BLaER1 (cell line): ENCODE results near the gene IFIT5.
"Not testable (repeated sequence)": the region's sequence is repeated elsewhere in the genome, so short reads cannot be mapped to it uniquely, and the experiment has no call there.

Experiments used
- H3K27ac ChIP-seq: shearing (Covaris generic); formaldehyde crosslinking; 2 replicates; pipeline ENCODE4 v1.8.1; 2022
- H3K27me3 ChIP-seq: shearing (Covaris generic); formaldehyde crosslinking; 2 replicates; pipeline ENCODE4 v1.8.1; 2022
- H3K36me3 ChIP-seq: shearing (Covaris generic); formaldehyde crosslinking; 2 replicates; pipeline ENCODE4 v1.8.1; 2022
- H3K4me1 ChIP-seq: shearing (Covaris generic); formaldehyde crosslinking; 2 replicates; pipeline ENCODE4 v1.8.1; 2022
- H3K4me2 ChIP-seq: shearing (Covaris generic); formaldehyde crosslinking; 2 replicates; pipeline ENCODE4 v1.8.1; 2022
- H3K4me3 ChIP-seq: shearing (Covaris generic); formaldehyde crosslinking; 2 replicates; pipeline ENCODE4 v1.8.1; 2022
- H3K9ac ChIP-seq: shearing (Covaris generic); formaldehyde crosslinking; 2 replicates; pipeline ENCODE4 v1.8.1; 2022
- H3K9me3 ChIP-seq: shearing (Covaris generic); formaldehyde crosslinking; 2 replicates; pipeline ENCODE4 v1.8.1; 2022
- H4K20me1 ChIP-seq: shearing (Covaris generic); formaldehyde crosslinking; 2 replicates; pipeline ENCODE4 v1.8.1; 2022
- Cebpa-rat ChIP-seq: shearing (Covaris generic); IDR thresholded peaks from 2 replicates; pipeline ENCODE4 v1.8.1; 2022

The IFIT5 gene

DNA sequence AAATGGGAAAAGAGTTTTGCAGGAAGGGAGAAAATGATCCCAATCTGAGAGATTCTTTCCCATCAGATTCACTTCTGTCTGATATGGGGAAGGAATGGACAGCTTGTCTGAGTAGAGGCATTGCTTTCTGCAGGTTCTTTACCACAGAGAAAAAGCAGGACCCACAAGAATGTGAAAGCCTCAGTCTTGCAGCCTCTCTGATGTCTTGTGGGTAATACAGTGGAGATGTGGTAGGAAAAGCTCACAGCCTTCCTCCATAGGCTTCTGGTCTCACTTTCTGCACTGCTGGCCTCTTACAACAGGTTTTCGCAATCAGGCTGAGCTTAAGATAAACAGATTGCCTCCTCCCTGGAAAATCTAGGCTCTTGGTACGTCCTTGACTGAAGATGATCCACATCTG lies 21.4 kb upstream of the IFIT5 start:
- no peaks in the 10 kb centered on the region for H3K36me3 ChIP-seq
- peak overlapping the region; percentile 64 for H3K4me3 ChIP-seq
- H3K4me2 ChIP-seq = peak overlapping the region; percentile 91
- 0 out of 2 replicates have a peak, but pooled peaks cover under 1% of the 10 kb centered on the region for H3K9me3 ChIP-seq
- peaks cover 35% of the 10 kb centered on the region for H3K4me1 ChIP-seq
- H3K9ac ChIP-seq = peak overlapping the region; percentile 42; the same call in 1 of the 2 replicates
- H3K27me3 ChIP-seq = no peaks in the 10 kb centered on the region
- peak overlapping the region; percentile 69 for H3K27ac ChIP-seq
- no peaks in the 10 kb centered on the region for H4K20me1 ChIP-seq
- TF ChIP-seq Cebpa-rat = peak; percentile 75

DNA sequence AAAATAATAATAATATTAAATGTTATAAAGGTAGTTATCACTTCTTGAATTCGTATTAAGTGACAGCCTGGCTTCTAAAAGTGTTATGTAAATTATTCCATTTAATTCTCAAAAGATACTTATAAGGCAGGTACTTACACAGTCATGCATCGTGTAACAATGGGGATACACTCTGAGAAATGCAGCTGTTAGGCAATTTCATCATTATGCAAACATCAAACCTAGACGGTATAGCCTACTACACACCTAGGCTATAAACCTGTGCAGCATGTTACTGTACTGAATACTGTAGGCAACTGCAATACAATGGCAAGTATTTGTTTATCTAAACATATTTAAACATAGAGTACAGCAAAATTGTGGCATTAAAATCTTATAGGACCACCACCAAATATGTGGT lies 20.5 kb upstream of the IFIT5 start:
- Histone ChIP-seq H3K4me2 (peak overlapping the region; percentile 91; the same call in 1 of the 2 replicates), H3K9me3 (0 out of 2 replicates have a peak, but pooled peaks cover 5% of the 10 kb centered on the region), H3K27me3 (no peaks in the 10 kb centered on the region), H3K36me3 (no peaks in the 10 kb centered on the region), H3K27ac (no peak overlapping the region), H4K20me1 (no peaks in the 10 kb centered on the region), H3K4me1 (peaks cover 35% of the 10 kb centered on the region), H3K4me3 (no peak overlapping the region), H3K9ac (no peak overlapping the region)
- no peak for TF ChIP-seq Cebpa-rat

DNA sequence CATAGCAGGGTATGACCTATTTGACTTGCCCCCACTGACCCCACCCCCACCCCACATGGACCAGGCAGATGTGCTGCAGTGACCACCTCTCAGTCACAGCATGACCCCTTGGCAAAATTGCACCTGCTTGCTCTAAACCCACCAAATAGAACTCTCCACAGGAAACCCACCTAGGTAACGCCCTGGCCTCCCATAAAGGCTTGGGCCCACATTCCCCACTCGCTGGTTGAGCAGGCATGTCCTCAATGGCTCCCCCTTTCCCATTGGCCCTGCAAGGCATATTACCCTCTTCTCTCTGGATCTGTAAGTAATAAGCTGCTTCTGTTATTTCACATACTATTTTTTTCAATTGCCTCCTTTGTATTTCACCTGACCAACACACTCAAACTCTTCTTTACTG lies 19.2 kb upstream of the IFIT5 start:
- Histone ChIP-seq H4K20me1 (no peaks in the 10 kb centered on the region), H3K4me1 (peaks cover 35% of the 10 kb centered on the region), H3K27ac (no peak overlapping the region), H3K27me3 (no peaks in the 10 kb centered on the region), H3K9ac (no peak overlapping the region), H3K36me3 (no peaks in the 10 kb centered on the region), H3K4me3 (no peak overlapping the region), H3K9me3 (0 out of 2 replicates have a peak, but pooled peaks cover 5% of the 10 kb centered on the region), H3K4me2 (no peak overlapping the region)
- TF ChIP-seq Cebpa-rat = no peak

DNA sequence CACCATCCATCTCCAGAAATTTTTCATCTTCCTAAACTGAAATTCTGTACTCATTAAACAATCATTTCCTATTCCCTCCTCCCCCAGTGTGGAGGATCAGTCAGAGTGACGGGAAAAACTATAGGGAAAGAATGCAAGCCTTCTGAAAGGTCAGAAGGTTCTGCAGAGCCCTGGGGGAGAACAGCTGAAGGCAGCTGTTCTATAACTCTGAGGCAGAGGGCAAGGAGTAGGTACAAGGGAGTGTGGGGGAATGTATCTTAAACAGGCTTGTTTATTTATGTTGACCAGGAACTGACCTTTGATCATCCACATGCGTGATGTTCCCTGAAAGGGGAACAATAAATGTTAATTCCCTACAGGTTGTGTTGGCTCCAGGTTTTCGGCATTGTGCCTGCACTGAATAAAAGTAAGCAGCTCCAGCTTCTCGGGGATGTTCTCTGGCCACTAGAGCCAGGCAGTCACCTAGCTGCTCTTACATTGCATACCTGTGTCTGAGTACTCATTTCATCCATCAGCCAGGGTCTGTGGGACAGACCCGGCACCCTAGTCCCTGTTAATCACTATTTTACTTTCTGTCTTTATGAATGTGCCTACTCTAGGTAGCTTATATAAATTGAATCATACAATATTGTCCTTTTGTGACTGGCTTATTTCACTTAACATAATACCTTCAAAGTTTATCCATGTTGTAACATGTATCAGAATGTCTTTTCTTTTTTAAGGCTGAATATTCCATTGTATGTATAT lies 16.2 kb upstream of the IFIT5 start:
- H3K9ac ChIP-seq = no peak overlapping the region
- no peak overlapping the region for H3K27ac ChIP-seq
- peaks cover 11% of the 10 kb centered on the region for H3K4me1 ChIP-seq
- no peak for TF ChIP-seq Cebpa-rat
- peaks cover 9% of the 10 kb centered on the region; the same call in 1 of the 2 replicates for H3K36me3 ChIP-seq
- H3K4me3 ChIP-seq = no peak overlapping the region
- 0 out of 2 replicates have a peak, but pooled peaks cover 5% of the 10 kb centered on the region for H3K9me3 ChIP-seq
- no peak overlapping the region for H3K4me2 ChIP-seq
- H3K27me3 ChIP-seq = no peaks in the 10 kb centered on the region
- no peaks in the 10 kb centered on the region for H4K20me1 ChIP-seq

DNA sequence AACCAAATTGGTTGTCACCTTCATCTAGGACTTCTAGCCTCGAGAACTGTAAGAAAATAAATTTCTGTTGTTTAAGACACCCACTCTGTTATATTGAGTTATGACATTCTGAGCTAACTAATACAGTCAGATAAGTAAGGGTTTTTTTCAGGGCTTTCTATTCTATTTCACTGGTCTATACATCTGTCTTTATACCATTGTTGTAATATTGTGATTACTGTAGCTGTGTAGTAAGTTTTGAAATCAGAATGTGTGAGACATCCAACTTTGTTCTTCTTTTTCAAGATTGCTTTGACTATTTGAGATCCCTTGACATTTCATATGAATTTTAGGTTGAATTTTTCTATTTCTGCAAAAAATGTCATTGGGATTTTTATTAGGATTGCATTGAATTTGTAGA lies 14.4 kb upstream of the IFIT5 start:
- H3K9me3 ChIP-seq = 0 out of 2 replicates have a peak, but pooled peaks cover 5% of the 10 kb centered on the region
- TF ChIP-seq Cebpa-rat = no peak
- no peak overlapping the region for H3K4me2 ChIP-seq
- peaks cover 9% of the 10 kb centered on the region; the same call in 1 of the 2 replicates for H3K36me3 ChIP-seq
- H3K4me1 ChIP-seq = no peaks in the 10 kb centered on the region
- H3K4me3 ChIP-seq = no peak overlapping the region
- H3K27me3 ChIP-seq = no peaks in the 10 kb centered on the region
- H3K27ac ChIP-seq = no peak overlapping the region
- H3K9ac ChIP-seq = no peak overlapping the region
- H4K20me1 ChIP-seq = no peaks in the 10 kb centered on the region

DNA sequence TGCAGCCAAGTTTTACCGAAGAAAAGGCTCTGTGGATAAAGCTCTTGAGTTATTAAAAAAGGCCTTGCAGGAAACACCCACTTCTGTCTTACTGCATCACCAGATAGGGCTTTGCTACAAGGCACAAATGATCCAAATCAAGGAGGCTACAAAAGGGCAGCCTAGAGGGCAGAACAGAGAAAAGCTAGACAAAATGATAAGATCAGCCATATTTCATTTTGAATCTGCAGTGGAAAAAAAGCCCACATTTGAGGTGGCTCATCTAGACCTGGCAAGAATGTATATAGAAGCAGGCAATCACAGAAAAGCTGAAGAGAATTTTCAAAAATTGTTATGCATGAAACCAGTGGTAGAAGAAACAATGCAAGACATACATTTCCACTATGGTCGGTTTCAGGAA lies 11.3 kb upstream of the IFIT5 start:
- TF ChIP-seq Cebpa-rat = no peak
- Histone ChIP-seq H3K4me1 (no peaks in the 10 kb centered on the region), H4K20me1 (no peaks in the 10 kb centered on the region), H3K9ac (no peak overlapping the region), H3K4me3 (no peak overlapping the region), H3K9me3 (0 out of 2 replicates have a peak, but pooled peaks cover 12% of the 10 kb centered on the region), H3K27me3 (no peaks in the 10 kb centered on the region), H3K27ac (no peak overlapping the region), H3K36me3 (peaks cover 15% of the 10 kb centered on the region; the same call in 1 of the 2 replicates), H3K4me2 (no peak overlapping the region)

DNA sequence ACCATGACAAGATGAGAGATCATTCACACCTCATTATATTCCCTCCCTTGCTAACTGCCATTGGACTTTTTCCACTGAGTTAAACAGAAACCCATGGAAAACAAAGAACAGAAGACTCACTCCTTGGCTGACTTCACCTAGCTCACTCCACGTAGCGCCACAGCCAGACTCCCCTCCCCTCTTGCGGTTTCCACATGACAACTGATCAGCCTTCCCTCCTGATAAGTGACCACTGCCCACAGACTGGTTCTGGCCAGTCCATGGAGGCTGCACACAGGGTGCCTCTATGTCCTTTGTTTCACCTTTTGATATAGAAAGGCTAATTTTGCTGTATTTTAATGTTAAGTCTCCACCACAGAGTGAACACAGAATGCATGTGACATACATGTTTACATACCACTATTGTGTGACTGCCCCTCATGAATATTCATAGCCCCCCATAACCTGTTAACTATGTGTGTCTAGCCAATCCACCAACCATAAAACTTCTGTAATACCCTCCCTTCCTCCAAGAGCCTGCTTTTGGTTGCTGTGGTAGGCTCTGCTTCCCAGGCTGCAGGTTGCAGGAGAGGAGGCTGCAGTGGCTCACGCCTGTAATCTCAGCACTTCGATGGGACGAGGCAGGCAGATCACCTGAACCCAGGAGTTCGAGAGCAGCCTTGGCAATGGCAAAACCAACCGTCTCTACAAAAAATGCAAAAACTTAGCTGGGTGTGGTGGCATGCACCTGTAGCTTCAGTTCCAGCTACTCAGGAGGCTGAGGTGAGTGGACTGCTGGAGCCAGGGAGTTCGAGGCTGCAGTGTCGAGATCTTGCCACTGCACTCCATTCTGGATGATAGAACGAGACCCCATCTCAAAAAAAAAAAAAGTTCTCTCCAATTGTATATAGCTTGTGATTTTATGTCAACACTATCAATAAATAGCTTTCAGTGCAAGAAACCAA lies 10.0 kb upstream of the IFIT5 start:
- Histone ChIP-seq H3K27ac (no peak overlapping the region), H3K4me1 (no peaks in the 10 kb centered on the region), H3K9me3 (0 out of 2 replicates have a peak, but pooled peaks cover 8% of the 10 kb centered on the region), H4K20me1 (no peaks in the 10 kb centered on the region), H3K9ac (no peak overlapping the region), H3K4me2 (no peak overlapping the region), H3K4me3 (no peak overlapping the region), H3K36me3 (peaks cover 15% of the 10 kb centered on the region; the same call in 1 of the 2 replicates), H3K27me3 (no peaks in the 10 kb centered on the region)
- TF ChIP-seq Cebpa-rat = no peak

DNA sequence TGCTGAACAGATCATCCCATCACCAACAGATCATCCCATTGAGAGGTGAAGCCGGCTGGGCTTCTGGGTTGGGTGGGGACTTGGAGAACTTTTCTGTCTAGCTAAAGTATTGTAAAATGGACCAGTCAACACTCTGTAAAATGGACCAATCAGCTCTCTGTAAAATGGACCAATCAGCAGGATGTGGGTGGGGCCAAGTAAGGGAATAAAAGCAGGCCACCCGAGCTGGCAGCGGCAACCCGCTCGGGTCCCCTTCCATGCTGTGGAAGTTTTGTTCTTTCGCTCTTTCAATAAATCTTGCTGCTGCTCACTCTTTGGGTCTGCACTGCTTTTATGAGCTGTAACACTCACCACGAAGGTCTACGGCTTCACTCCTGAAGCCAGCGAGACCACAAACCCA lies 8.2 kb upstream of the IFIT5 start:
- H3K36me3 ChIP-seq = peaks cover 15% of the 10 kb centered on the region; the same call in 1 of the 2 replicates
- H3K9me3 ChIP-seq, H3K9ac ChIP-seq, H3K4me2 ChIP-seq, H3K4me1 ChIP-seq, H3K27ac ChIP-seq, H3K4me3 ChIP-seq, H4K20me1 ChIP-seq, H3K27me3 ChIP-seq: not testable (repeated sequence)

DNA sequence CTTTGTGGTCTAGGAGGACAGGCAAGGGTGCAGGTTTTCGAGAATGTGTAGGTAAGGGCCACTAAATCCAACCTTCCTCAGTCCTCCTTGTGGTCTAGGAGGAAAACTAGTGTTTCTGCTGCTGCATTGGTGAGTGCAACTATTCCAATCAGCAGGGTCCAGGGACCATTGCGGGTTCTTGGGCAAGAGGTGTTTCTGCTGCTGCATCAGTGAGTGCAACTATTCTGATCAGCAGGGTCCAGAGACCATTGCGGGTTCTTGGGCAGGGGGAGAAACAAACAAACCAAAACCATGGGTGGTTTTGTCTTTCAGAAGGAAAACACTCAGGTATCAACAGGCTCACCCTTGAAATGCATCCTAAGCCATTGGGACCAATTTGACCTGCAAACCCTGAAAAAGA lies 6.6 kb upstream of the IFIT5 start:
- H3K4me1 ChIP-seq, H3K4me3 ChIP-seq, H4K20me1 ChIP-seq, H3K9ac ChIP-seq, H3K27ac ChIP-seq, H3K27me3 ChIP-seq, H3K4me2 ChIP-seq: not testable (repeated sequence)
- H3K36me3 ChIP-seq = peaks cover 15% of the 10 kb centered on the region
- H3K9me3 ChIP-seq = peaks cover 20% of the 10 kb centered on the region

DNA sequence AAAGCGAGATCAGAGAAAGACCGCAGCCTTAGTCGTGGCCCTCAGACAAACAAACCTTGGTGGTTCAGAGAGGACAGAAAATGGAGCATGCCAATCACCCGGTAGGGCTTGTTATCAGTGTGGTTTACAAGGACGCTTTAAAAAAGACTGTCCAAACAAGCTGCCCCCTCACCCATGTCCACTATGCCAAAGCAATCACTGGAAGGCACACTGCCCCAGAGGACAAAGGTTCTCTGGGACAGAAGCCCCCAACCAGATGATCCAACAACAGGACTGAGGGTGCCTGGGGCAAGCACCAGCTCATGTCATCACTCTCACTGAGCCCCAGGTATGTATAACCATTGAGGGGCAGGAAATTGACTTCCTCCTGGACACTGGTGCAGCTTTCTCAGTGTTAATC lies 5.1 kb upstream of the IFIT5 start:
- not testable (repeated sequence) for H3K27me3 ChIP-seq, H3K9ac ChIP-seq, H4K20me1 ChIP-seq, H3K27ac ChIP-seq, H3K4me3 ChIP-seq, H3K4me2 ChIP-seq
- peaks cover 15% of the 10 kb centered on the region for H3K4me1 ChIP-seq
- H3K9me3 ChIP-seq = peaks cover 20% of the 10 kb centered on the region
- peaks cover 11% of the 10 kb centered on the region for H3K36me3 ChIP-seq

DNA sequence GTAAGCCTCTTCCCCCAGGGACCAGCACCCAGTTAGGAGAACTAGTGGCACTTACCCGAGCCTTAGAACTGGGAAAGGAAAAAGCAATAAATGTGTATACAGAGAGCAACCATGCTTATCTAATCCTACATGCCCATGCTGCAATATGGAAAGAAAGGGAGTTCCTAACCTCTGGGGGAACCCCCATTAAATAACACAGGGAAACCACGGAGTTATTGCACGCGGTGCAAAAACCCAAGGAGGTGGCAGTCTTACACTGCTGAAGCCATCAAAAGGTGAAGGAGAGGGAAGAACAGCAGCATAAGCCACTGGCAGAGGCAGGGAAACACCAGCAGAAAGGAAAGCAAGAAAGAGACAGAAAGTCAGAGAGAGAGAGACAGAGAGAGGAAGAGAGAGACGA lies 3.8 kb upstream of the IFIT5 start:
- peaks cover 17% of the 10 kb centered on the region for H3K4me1 ChIP-seq

DNA sequence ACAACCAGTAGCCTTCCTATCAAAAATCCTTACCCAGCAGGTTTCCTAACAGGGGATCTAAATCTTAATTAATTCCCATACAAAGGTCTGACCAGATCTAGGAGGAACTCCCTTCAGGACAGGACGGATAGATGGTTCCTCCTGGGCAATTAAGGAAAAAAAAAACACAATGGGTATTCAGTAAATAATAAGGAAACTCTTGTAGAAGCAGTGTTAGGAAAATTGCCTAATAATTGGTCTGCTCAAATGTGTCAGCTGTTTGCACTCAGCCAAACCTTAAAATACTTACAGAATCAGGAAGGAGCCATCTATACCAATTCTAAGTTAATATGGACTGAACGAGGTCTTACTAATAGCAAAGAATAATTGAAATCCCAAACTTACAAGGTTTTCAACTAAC lies 3.2 kb upstream of the IFIT5 start:
- not testable (repeated sequence) for H3K36me3 ChIP-seq, H3K27ac ChIP-seq, H3K4me2 ChIP-seq, H3K4me3 ChIP-seq, H4K20me1 ChIP-seq, H3K9ac ChIP-seq, H3K27me3 ChIP-seq
- Histone ChIP-seq H3K9me3 (peaks cover 19% of the 10 kb centered on the region), H3K4me1 (peaks cover 23% of the 10 kb centered on the region)

More for the DNA sequence above, 3.8 kb upstream of the IFIT5 start:
- Histone ChIP-seq H3K9me3 (peaks cover 20% of the 10 kb centered on the region), H3K36me3 (peaks cover 11% of the 10 kb centered on the region; the same call in 1 of the 2 replicates)
- not testable (repeated sequence) for H3K27ac ChIP-seq, H4K20me1 ChIP-seq, H3K4me2 ChIP-seq, H3K4me3 ChIP-seq, H3K27me3 ChIP-seq, H3K9ac ChIP-seq

DNA sequence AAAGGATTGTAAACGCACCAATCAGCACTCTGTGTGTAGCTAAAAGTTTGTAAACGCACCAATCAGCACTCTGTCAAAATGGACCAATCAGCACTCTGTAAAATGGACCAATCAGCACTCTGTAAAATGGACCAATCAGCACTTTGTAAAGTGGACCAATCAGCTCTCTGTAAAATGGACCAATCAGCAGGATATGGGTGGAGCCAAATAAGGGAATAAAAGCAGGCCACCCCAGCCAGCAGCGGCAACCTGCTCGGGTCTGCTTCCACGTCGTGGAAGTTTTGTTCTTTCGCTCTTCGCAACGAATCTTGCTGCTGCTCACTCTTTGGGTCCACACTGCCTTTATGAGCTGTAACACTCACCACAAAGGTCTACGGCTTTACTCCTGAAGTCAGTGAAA lies 2.1 kb upstream of the IFIT5 start:
- not testable (repeated sequence) for H4K20me1 ChIP-seq, H3K4me2 ChIP-seq, H3K9ac ChIP-seq, H3K4me3 ChIP-seq, H3K27me3 ChIP-seq, H3K27ac ChIP-seq, H3K36me3 ChIP-seq
- Histone ChIP-seq H3K9me3 (peaks cover 12% of the 10 kb centered on the region), H3K4me1 (peaks cover 31% of the 10 kb centered on the region)
